Central memory CD8-positive, alpha-beta T cell (primary cell): ENCODE data around the gene MACROD2.

ENCODE experiments used
- ATAC-seq: fragments of 150-1000 bp; cut with Tn5 transposase; replicated peaks from 2 replicates; pipeline ENCODE4 v1.10.0; 2022; ENCODE audit warnings: mild to moderate bottlenecking, moderate FRiP score, moderate number of reproducible peaks; ENCODE audit not compliant: poor library complexity, severe bottlenecking; ENCODE audit errors: extremely low read depth
- DNase-seq, 2 donors: peaks; one replicate each; pipeline ENCODE4 v3.0.0; 2021; ENCODE audit warnings: low spot score in 2 of 2
- H3K27ac Mint-ChIP-seq: one replicate; pipeline ENCODE4 v1.8.0; 2022; ENCODE audit warnings: low read depth, mild to moderate bottlenecking, moderate library complexity, mixed read lengths
- H3K27me3 Mint-ChIP-seq: one replicate; pipeline ENCODE4 v1.8.0; 2022; ENCODE audit warnings: mixed read lengths
- H3K36me3 Mint-ChIP-seq: one replicate; pipeline ENCODE4 v1.8.0; 2022; ENCODE audit warnings: mild to moderate bottlenecking, moderate library complexity, mixed read lengths; ENCODE audit not compliant: insufficient read depth
- H3K4me1 Mint-ChIP-seq: one replicate; pipeline ENCODE4 v1.8.0; 2022; ENCODE audit warnings: mixed read lengths
- H3K4me3 Mint-ChIP-seq: one replicate; pipeline ENCODE4 v1.8.0; 2022; ENCODE audit warnings: mild to moderate bottlenecking, moderate library complexity, mixed read lengths
- H3K9me3 Mint-ChIP-seq: one replicate; pipeline ENCODE4 v1.8.0; 2022; ENCODE audit warnings: mixed read lengths

MACROD2 gene

DNA sequence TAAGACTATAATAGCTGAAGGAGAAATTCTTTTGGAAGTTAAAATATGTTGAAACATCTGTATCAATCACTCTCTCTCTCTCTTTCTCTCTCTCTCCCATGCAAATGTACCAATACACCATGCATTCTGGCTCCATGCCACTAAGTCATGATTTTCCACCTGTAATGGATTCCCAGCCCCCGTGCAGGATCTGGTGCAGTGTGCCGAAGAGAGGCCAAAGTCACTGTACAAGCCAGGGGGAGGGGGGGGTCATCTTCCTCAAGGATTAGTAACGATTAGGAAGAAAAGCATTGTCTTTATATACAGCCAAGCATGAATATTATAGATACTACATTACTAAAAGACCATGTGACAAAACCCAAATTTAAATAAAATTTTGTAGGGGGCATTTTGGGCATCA is 1852.8 kb downstream of the MACROD2 start:
- Mint-ChIP-seq H3K27me3 (no peaks in the 10 kb centered on the region), H3K27ac (no peak overlapping the region), H3K9me3 (peaks cover 13% of the 10 kb centered on the region), H3K4me3 (no peak overlapping the region), H3K4me1 (no peaks in the 10 kb centered on the region), H3K36me3 (peaks cover under 1% of the 10 kb centered on the region)
- DNase-seq = no peak
- no peak for ATAC-seq

- DNase-seq = no peak
- ATAC-seq = no peak
- peaks cover 16% of the 10 kb centered on the region for H3K9me3 Mint-ChIP-seq
- H3K4me3 Mint-ChIP-seq = no peak overlapping the region
- no peak overlapping the region for H3K27ac Mint-ChIP-seq
- no peaks in the 10 kb centered on the region for H3K27me3 Mint-ChIP-seq
- peaks cover 1% of the 10 kb centered on the region for H3K36me3 Mint-ChIP-seq
- H3K4me1 Mint-ChIP-seq = no peaks in the 10 kb centered on the region
These were observed 1853.8 kb downstream of the MACROD2 start for GRCh38 chr20:15848995-15849610.

- no peaks in the 10 kb centered on the region for H3K27me3 Mint-ChIP-seq
- ATAC-seq (no peak), DNase-seq (no peak)
- peaks cover 1% of the 10 kb centered on the region for H3K36me3 Mint-ChIP-seq
- peaks cover 18% of the 10 kb centered on the region for H3K9me3 Mint-ChIP-seq
- no peak overlapping the region for H3K27ac Mint-ChIP-seq
- H3K4me1 Mint-ChIP-seq = no peaks in the 10 kb centered on the region
- H3K4me3 Mint-ChIP-seq = no peak overlapping the region
These were observed 1856.4 kb downstream of the MACROD2 start for GRCh38 chr20:15851576-15852215.

DNA sequence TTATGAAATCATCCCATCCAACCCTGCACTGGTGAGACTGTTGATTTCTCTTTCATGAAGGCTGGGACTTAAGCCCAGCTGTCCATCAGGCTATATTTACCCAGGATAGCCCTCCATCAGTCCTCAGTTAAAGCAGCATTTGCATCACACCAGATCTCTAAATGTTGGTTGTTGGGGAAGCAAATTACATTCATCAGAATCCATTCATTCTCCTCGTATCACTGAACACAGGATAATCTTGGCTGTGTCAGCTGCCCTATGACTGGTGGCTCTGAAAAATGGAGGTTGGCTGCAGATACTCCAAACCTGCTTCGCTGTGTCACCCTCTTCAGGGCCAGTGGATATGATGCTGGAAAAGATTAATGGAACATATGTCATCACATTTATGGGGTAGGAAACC is 1859.6 kb downstream of the MACROD2 start:
- no peaks in the 10 kb centered on the region for H3K4me1 Mint-ChIP-seq
- peaks cover 20% of the 10 kb centered on the region for H3K9me3 Mint-ChIP-seq
- DNase-seq (no peak), ATAC-seq (no peak)
- H3K4me3 Mint-ChIP-seq = no peak overlapping the region
- H3K27me3 Mint-ChIP-seq = no peaks in the 10 kb centered on the region
- H3K36me3 Mint-ChIP-seq = peaks cover 1% of the 10 kb centered on the region
- no peak overlapping the region for H3K27ac Mint-ChIP-seq

DNA sequence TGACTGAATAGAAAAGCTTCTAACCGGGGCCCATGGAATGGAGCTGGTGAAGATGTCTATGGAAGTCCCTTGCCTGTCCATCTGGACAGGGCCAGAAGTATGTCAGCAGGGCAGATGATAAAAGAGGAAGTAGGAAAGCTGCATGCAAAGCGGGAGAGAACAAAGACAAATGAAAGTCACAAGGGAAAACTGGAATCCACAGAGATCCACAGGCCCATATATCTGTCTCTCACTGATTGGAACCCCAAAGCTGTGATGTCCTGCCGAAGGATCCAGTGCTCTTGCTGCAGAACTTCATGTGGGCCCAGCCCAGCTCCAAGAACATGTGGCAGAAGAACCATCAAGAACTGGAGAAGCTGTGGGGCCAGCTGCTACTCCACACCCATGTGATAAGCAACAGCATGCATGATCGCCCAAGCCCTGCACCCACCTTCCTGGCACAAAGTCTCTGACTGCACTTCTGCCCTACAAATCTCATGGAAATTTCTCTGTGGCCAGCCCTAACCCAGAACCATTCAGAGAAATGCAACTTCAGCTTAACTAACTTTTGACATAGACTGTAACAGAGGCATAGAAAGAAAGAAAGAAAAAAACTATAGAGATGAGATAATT is 1862.0 kb downstream of the MACROD2 start:
- H3K27ac Mint-ChIP-seq = no peak overlapping the region
- H3K4me3 Mint-ChIP-seq = no peak overlapping the region
- DNase-seq (no peak), ATAC-seq (no peak)
- H3K36me3 Mint-ChIP-seq = peaks cover 1% of the 10 kb centered on the region
- H3K9me3 Mint-ChIP-seq = peaks cover 21% of the 10 kb centered on the region
- no peaks in the 10 kb centered on the region for H3K4me1 Mint-ChIP-seq
- H3K27me3 Mint-ChIP-seq = no peaks in the 10 kb centered on the region

- no peaks in the 10 kb centered on the region for H3K27me3 Mint-ChIP-seq
- H3K27ac Mint-ChIP-seq = no peak overlapping the region
- DNase-seq = no peak
- ATAC-seq = no peak
- no peaks in the 10 kb centered on the region for H3K4me1 Mint-ChIP-seq
- peaks cover 31% of the 10 kb centered on the region for H3K9me3 Mint-ChIP-seq
- H3K36me3 Mint-ChIP-seq = no peaks in the 10 kb centered on the region
- no peak overlapping the region for H3K4me3 Mint-ChIP-seq
These were observed 1863.7 kb downstream of the MACROD2 start for GRCh38 chr20:15859061-15859460.

- no peaks in the 10 kb centered on the region for H3K36me3 Mint-ChIP-seq
- no peaks in the 10 kb centered on the region for H3K4me1 Mint-ChIP-seq
- H3K9me3 Mint-ChIP-seq = peaks cover 34% of the 10 kb centered on the region
- H3K27ac Mint-ChIP-seq = no peak overlapping the region
- no peak for DNase-seq
- no peak for ATAC-seq
- H3K4me3 Mint-ChIP-seq = no peak overlapping the region
- no peaks in the 10 kb centered on the region for H3K27me3 Mint-ChIP-seq
These were observed 1865.5 kb downstream of the MACROD2 start for GRCh38 chr20:15860850-15861249.

GRCh38 chr20:15862178-15862577 is 1866.9 kb downstream of the MACROD2 start:
- H3K4me1 Mint-ChIP-seq = no peaks in the 10 kb centered on the region
- H3K36me3 Mint-ChIP-seq = no peaks in the 10 kb centered on the region
- H3K27ac Mint-ChIP-seq = no peak overlapping the region
- peaks cover 32% of the 10 kb centered on the region for H3K9me3 Mint-ChIP-seq
- DNase-seq = no peak
- H3K27me3 Mint-ChIP-seq = no peaks in the 10 kb centered on the region
- no peak for ATAC-seq
- no peak overlapping the region for H3K4me3 Mint-ChIP-seq

GRCh38 chr20:15863735-15864134 is 1868.4 kb downstream of the MACROD2 start:
- no peaks in the 10 kb centered on the region for H3K4me1 Mint-ChIP-seq

GRCh38 chr20:15865553-15865952 is 1870.2 kb downstream of the MACROD2 start:
- Mint-ChIP-seq H3K4me3 (no peak overlapping the region), H3K27ac (no peak overlapping the region), H3K36me3 (no peaks in the 10 kb centered on the region), H3K27me3 (no peaks in the 10 kb centered on the region), H3K4me1 (no peaks in the 10 kb centered on the region), H3K9me3 (peaks cover 21% of the 10 kb centered on the region)
- DNase-seq (no peak), ATAC-seq (no peak)

More at GRCh38 chr20:15863735-15864134, 1868.4 kb downstream of the MACROD2 start:
- ATAC-seq = no peak
- no peaks in the 10 kb centered on the region for H3K36me3 Mint-ChIP-seq
- peaks cover 26% of the 10 kb centered on the region for H3K9me3 Mint-ChIP-seq
- H3K27ac Mint-ChIP-seq = no peak overlapping the region
- H3K4me3 Mint-ChIP-seq = no peak overlapping the region
- no peak for DNase-seq
- H3K27me3 Mint-ChIP-seq = no peaks in the 10 kb centered on the region

- no peaks in the 10 kb centered on the region for H3K36me3 Mint-ChIP-seq
These were observed 1871.8 kb downstream of the MACROD2 start for GRCh38 chr20:15866916-15867730.

GRCh38 chr20:15867899-15868298 is 1872.6 kb downstream of the MACROD2 start:
- no peak for ATAC-seq
- peaks cover 21% of the 10 kb centered on the region for H3K9me3 Mint-ChIP-seq
- H3K27ac Mint-ChIP-seq = no peak overlapping the region
- H3K4me1 Mint-ChIP-seq = no peaks in the 10 kb centered on the region
- DNase-seq = no peak
- no peaks in the 10 kb centered on the region for H3K27me3 Mint-ChIP-seq
- no peaks in the 10 kb centered on the region for H3K36me3 Mint-ChIP-seq
- no peak overlapping the region for H3K4me3 Mint-ChIP-seq

More at GRCh38 chr20:15866916-15867730, 1871.8 kb downstream of the MACROD2 start:
- no peak overlapping the region for H3K27ac Mint-ChIP-seq
- ATAC-seq = no peak
- H3K4me1 Mint-ChIP-seq = no peaks in the 10 kb centered on the region
- no peak overlapping the region for H3K4me3 Mint-ChIP-seq
- H3K27me3 Mint-ChIP-seq = no peaks in the 10 kb centered on the region
- DNase-seq = no peak
- peaks cover 27% of the 10 kb centered on the region for H3K9me3 Mint-ChIP-seq
